CD4-positive, alpha-beta T cell treated with Interferon gamma for 1 hour (primary cell): ENCODE results near the gene SEMA3D.
"Not testable (repeated sequence)": the region's sequence is repeated elsewhere in the genome, so short reads cannot be mapped to it uniquely, and the experiment has no call there.

Experiments
- DNase-seq: peaks from one replicate; pipeline ENCODE4 v3.0.0-alpha.2; 2020

Gene SEMA3D

DNA sequence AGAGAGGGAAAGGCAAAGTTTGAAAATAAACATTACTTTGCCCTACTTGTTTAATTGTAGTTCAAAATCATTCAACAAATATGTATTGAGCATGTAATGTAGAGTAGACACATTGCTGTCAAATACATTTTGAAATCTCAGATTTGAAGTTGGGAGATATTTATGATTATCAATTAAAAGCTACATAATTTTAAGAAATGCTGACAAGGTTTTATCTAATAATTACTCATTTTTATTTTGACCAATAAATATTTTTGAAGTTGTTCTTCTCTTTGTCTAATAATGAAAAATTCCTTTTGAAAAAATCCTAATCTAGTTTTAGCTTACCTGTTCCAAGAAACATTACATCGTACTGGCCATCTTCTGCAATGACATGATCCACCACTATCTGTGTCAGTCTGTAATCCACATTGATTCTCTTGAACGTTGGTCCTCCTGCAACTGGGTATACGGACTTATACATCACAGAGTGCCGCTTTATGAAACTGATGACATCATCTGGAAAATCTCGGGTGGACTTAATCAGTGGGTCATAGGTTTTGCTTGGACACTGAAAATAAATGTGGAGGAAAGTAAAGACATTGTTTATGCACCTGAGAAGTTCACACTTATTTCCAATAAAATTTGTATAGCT is 164.7 kb downstream of the SEMA3D start:
- DNase-seq, result no peak

DNA sequence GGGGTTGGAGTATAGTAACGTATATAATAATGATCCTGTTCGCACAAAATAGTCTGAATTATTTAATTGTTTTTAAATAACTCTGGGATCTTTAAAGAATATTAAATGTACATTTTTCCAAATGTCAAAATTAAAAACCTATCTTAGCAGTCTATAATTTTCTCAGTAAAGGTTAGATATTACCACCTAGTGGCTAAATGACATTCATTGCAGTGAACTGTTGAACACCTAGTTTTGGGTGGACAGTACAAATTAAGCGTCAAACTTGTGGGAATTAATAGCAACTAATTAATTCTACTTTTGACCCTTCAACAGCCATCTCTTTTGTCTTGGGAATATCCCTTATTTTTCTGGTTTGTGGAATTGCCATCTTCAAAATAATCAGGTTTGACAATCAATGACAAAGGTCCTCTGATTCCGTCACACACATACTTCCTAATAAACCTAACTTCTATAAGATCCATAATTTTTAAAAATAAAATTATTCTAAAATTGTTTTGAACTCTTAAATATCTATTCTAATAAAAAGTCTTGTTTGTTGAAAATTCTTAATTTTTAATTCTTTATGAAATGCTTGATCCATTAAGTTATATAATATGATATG is 165.7 kb downstream of the SEMA3D start:
- DNase-seq, result no peak

DNA sequence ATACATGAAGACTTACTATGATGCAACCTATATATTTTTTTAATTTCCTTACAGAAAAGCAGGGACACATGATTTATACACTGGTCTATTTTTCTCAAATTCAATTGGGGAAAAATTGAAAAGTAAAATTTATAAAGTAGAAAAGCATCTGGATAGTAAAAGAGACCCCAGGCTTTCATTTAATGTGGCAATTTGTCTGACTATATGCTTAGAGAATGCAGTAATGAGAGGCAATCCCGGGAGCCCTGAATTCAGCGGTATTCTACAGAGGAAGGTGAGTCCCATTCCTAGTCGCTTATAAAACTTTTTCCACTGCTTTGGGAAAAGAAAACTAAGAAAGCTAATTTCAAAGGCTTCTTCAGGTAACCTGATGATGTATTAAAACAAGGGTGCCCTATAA is 167.1 kb downstream of the SEMA3D start:
- DNase-seq, result no peak

DNA sequence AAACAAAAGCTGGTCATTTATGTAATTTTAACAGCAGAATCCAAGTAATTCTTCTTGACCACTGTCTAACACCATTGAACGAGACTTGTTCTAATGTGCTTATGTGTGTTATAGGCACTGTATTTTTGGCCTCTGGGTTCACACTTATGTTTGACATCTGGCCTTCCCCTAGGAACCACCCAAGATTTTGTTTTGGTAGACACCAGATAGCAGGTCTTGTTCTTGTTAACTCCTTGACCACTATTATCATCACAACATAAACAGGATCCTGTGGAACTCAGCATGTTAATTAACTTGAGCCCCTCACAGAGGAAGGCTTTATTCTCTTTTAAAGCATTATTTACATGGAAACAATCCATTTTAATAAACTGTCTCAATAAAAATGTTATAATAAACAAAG is 167.7 kb downstream of the SEMA3D start:
- no peak for DNase-seq

DNA sequence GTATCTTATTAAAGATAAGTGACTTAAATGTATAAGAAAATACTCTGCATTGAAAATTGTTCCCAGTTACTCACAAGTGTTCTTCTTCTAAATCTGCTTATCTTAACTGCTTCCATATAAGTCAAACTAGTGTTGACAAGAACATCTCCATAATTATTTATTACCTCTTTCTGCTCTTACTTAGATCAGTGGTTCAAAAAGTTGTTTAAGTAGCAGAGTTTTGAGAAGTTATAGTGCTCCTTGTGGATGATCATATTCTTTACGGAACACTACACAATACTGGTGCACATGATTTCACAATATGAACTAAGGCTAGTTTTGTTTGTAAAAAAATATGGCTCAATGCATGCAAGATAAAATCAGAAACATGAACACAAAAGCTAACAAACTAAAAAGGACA is 168.4 kb downstream of the SEMA3D start:
- no peak for DNase-seq

DNA sequence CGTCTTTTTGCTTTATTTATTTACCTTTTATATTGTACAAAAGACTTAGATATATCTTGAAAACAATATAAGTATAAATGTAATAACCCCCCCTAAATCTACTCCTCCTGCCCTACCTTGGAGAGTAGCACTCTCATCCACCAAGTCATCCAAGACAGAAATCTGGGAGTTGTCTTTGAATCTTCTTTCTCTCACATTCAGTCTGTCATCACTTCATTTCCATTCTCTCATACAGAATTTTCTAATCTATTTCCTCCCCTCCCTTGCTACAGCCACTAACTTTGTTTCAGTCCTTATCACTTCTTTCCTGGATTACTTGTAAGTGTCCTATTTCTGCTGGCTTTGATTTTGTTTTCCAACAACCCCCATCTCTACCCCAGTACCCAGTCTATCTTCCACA is 170.6 kb downstream of the SEMA3D start:
- DNase-seq, result no peak

DNA sequence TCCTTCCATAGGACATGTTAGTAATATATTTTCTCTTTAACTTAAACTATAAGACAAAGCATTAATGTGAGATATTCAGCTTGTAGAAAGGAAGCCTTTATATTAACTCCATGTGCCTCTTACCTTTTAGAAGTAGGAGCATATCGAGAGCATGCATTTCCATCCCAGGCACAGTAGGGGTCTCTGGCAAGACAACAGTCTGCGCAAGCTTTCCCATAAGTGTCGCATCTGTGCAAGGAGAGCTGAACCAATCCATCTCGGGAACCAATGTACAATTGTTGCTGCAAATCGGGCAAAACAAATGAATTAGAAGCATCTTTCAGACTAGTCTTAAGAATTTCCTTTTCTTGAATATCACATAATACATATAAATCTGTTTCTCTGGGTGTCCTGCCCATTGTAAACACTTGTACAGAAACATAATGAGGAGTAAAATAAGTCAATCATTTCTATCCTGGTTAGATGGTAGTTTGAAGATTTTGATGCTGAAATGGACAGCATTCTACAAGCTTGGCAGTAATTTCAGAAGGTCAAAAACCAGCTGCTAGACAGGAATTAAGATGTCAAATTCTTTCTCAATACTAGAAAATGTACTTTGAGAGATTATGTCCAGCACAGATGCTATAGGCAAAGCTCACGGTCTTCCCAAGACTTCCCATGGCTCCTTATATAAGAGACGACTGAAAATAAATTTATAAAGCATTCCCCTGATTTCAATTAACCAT is 171.8 kb downstream of the SEMA3D start:
- DNase-seq, result no peak

DNA sequence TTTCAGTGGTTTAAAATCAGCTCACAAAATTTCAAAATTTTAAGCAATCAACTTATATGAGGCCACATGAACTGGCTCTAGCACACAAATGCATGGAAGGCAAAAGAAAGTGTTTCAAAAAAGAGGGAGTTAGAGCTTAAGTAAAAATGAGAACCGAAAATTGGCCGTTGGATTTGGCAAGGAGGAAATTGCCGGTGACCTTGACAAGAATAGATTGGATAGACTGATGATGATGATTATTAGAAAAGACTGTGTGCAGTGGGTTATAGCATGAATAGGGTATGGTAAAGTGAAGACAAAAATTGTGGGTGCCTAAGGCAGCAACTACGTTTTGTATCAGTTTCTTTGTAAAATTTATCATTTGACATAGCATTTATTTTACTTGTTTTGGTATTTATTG is 175.7 kb downstream of the SEMA3D start:
- DNase-seq, result no peak

DNA sequence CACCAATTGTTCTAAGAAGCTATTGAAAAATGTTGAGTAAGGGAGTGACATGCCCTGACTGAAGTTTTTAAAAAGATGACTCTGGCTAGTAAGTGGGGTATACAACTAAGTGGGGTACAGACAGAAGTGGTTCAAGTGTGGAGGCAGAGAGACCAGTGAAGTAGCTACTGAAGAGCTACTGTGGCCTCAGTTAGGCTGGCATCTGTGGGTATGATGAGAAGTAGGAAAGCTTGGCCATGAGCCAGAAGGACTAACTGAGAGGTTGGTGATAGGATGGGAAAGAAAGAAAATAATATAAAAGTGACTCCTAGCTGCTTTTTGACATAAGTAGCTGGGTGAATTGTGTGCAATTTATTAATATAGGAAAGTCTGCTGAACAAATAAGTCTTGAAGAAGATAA is 176.6 kb downstream of the SEMA3D start:
- DNase-seq, result no peak

DNA sequence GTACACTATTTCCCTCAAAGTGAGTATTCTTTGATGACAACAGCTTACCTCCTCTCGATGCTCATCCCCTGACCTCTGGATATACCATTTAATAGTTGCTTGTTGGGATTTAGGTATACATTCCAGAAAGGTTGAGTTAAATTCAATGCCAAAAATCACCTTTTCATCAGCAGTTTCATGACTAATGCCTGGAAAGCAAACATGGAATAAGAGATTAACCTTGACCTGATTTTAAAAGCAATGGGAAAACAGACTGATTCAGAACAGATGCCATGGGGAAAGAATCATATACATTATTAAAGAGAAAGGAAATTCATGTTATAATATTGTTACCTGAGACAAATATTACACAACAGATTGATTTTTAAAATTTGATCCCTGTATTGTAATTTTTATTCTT is 180.1 kb downstream of the SEMA3D start:
- no peak for DNase-seq

DNA sequence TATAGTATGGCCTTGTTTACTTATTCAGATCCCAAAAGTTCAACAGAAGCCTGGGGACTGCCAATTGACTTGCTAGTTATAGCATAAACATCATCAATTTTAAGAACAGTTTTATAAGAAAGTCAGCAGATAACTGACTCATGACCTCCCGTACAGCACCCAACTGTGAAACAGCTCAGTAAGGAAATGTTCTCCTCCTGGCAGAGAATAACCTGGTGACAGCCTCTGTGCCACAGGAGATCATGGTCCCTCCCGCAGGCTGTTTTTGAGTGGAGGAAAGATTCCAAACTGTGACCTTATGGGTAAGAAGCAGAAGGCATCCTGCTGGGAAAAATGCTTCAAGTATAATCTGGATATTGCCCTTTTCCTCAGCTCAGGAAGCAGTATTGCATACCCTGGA is 182.5 kb downstream of the SEMA3D start:
- DNase-seq, result no peak

DNA sequence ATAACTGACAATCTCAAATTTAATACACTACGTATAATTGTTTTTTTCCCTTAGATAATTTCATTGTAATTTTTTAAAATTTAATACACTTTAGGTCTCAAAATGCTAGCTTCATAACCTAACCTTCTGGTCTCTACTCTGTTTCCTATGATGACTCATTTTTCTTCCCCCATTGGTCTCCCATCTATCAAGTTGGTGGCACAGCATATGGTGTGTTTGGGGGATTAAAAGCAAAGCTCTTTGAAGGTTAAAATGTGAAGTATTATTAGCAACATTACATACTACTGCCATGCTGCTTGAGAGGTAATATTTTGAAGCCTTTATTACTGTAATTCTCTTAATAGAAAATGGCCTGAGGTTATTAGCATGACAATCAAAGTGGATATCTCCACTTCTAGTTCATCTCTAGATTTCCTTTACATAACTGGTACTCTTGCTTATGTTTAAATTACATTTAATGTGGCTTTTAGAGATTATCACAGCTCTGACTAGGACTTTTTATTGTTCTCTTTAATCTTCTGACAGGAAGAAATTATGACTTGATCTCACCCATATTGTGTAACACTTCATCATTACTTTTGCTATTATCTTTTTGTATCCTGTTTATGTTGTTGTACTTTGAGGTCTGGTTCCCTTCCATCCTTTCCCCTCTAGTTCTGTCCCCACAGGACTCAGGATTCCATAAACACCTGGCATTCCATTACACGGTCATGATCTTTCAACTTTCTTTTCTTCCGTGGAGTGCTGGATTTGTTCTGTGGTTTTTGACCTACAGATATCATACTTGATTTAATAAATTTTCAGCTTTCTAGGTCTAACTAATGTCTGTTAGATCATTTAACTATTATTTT is 185.1 kb downstream of the SEMA3D start:
- no peak for DNase-seq

DNA sequence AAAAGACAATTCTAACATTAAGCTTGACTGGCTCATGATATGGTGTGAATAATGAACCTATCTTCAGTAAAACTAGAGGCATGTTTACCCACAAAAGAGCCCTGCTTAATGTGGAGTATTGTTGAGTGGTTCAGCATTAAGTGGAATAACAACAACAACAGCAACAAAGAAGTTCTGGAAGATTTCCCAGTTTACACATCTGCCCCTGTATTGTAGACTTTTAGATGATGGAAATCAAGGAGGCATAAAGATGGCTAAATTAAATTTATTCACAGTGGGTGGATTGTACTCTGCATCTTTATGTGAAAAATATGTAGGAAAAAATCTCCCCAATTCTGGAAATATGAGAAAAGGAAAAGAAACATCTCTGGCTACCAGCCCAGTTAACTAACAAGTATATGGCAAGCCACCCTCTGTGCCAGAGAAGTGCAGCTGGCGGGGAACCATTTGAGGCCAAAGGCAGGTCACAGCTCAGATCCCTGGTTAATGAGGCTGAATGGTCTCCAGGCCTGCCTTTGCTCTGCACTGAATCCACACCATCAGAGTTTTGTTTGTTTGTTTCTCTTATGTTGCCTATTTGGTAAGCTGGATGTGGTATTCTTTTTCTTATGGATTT is 186.0 kb downstream of the SEMA3D start:
- DNase-seq, result no peak

DNA sequence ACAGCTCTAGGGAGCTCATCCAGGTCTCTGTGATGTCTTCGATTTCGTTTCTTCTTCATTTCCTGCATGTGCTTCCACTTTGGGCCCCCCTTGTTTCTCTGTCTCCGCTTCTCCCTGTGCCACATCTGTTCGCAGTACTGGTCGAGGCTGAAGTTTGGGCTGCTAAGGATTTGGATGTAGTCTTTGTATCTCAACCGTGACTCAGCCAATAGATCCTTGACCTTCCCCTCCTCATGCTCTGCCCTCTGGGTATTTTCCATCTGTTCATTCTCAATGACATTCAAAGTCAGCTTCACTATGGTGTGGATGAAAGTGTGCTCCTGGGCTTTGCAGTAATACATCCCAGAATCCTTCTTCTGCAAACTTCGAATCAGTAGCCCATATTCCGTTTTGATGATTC is 187.4 kb downstream of the SEMA3D start:
- no peak for DNase-seq

DNA sequence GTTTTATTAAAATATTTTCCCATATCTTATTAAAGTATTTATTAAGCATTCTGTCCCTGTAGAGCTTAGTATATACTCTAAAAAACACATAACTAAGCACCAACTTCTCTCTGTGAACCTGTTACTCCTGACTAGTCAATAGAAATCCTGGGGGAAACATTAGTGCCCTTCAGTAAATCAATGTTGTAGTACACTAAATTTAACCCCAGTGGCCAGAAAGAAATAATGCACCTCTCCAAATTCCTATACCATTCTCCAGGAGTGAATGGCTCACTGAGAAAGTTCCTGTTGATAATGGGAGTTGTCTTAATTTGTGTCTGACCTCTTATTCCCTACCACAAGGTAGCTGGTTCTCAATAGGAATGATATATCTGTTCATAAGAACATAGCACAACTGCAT is 188.2 kb downstream of the SEMA3D start:
- DNase-seq, result no peak

DNA sequence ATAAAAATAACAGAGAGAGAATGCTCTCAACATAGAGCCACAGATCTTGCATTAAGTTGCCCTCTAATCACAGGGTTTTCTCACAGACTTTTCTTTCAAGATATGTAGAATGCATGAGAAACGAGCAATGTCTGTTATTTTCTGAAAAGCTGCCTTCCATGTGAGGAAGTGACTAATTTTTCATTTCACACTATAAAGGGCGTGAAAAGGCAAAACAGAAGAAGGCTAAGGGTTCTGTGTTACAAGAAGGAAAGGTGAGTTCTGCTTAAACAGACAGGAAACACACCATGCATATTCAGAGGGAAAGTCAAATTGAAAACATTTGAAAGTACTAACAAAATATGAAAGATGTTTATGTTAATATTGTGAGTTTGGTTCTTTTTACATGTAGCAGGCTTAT is 189.2 kb downstream of the SEMA3D start:
- no peak for DNase-seq

DNA sequence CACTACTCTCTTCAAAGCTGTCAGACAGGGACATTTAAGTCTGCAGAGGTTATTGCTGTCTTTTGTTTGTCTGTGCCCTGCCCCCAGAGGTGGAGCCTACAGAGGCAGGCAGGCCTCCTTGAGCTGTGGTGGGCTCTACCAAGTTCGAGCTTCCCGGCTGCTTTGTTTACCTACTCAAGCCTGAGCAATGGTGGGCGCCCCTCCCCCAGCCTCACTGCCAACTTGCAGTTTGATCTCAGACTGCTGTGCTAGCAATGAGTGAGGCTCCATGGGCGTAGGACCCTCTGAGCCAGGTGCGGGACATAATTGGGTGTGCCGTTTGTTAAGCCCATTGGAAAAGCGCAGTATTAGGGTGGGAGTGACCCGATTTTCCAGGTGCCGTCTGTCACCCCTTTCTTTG is 193.9 kb downstream of the SEMA3D start:
- DNase-seq, result not testable (repeated sequence)

DNA sequence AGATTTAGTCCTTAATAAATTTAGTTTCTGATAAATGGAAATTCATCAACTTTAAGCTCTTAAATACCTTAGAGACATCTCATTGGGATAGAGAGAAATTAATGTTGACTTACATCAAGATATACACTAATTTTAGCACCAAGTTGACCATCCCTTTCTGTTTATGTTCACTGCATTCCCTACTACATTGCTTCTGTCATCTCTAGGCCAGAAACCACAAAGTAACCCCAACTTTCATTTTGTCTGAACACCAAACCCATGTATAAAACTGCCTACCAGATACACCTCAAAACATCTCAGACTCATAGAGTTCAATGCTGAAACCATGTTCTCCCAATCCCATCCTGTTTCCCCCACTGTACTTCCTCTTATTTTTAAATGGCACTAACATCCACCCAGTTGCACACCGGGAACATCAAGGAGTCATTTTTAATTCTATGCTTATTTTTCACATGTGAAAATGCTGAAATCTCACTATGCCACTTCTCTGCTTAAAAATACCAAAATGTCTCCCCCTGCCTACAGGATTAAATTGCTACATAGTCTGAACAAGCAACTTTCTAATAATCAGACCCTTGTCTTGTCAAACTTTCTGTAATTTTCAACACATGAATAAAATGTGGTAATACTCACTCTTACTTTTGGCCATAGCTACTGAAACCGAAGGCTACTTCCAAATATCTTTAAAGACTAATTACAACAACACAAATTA is 201.6 kb downstream of the SEMA3D start:
- DNase-seq, result no peak

DNA sequence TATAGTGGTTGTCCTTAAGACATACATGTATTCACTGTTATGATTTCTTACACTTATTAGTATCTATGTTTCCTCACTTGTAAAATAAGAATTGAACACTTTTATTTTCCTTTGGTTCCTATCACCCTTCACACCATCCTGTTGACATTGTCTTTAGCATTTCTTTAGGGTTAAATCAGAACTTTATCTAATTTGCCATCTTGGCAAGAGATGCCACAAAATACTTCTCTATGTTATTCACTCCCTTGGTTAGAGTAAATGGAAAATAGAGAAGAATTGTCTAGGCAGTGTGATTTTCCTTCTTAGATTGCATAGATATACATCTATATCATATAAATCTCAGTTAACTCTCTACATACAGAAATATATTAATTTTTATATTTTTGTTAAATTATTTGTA is 204.7 kb downstream of the SEMA3D start:
- no peak for DNase-seq

DNA sequence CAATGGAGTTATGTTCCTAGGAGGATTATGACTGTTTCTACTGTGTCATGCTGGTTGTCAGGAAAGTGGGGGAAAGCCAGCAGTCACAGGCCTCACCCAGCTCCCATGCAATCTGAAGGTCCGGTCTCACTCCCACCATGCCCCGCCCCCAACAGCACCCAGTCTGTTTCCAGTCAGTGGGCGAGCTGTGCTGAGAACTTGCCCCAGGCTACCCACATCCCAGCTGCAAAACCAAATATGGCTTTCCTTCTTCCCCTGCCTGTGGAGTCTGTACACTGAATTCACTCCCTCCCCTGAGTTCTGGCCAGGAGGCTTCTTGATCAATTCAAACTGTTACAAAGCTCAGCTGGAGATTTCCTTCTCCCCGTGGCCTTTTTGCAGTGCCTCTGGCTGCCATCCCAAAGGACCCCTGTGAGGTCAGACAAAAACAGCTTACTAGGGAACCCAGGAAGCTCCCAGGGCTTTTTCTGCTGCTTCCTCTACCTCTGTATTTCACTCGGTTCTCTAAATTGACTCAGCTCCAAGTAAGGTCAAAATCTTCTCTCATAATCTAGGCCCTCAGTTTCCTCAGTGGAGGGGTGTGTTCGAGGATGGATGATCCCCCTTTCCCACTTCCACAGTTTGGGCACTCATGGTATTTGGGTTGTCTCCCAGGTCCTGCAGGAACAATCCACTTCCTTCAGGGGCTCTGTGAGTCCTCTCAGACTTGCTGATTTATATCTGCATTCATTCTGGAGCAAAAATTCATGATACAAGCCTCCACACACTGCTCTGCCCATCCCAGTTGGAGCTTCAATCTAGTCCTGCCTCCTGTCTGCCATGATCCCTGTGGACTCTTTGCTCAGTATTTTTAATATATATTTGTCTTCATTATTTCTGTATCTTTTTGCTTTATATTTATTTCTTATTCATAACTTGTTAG is 205.5 kb downstream of the SEMA3D start:
- DNase-seq, result no peak

DNA sequence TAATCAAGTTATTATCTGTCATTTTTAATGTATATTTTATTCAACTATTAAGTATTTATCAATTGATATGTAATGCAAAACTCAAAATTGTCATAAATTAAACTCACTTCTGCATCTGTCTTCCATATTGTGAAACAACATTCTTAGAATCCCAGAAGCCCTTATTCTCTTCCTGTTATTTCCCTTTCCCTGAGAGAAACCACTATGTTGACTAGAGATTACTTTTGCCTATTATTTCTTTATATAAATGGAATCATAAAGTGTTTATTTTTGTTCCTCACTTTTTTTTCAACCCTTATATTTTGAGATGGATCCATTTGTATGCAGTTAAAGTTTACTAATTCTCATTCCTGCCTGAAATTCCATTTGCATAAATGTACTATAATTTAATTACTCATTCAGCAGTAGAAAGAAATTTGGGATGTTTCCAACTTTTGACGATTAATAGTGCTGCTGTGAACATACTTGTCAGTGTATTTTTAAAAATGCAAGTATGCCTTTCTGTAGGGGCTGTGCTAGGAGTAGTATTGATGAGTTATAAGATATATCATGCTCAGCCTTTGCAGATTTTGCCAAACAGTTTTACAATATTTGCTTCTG is 211.2 kb downstream of the SEMA3D start:
- no peak for DNase-seq
